Testis (tissue), 2 donors: ENCODE measurements around the gene WEE1.

ENCODE experiments used
- POLR2A ChIP-seq: fragments of 450-650 bp; IDR thresholded peaks from one replicate; pipeline ENCODE4 v1.6.1; 2017; ENCODE audit warnings: antibody characterized with exemption, mild to moderate bottlenecking, moderate library complexity
- TF ChIP-seq, protein P1 (sequence below), 3 experiments: fragments of 450-650 bp in 2 of 3; fragments of 200-600 bp in 1 of 3; sonication (generic) in 1 of 3; IDR thresholded peaks; one replicate each; pipeline ENCODE4 v1.5.1; 2016 to 2019; ENCODE audit warnings: antibody characterized with exemption in 3 of 3, mild to moderate bottlenecking in 2 of 3, moderate library complexity in 1 of 3

DNA sequence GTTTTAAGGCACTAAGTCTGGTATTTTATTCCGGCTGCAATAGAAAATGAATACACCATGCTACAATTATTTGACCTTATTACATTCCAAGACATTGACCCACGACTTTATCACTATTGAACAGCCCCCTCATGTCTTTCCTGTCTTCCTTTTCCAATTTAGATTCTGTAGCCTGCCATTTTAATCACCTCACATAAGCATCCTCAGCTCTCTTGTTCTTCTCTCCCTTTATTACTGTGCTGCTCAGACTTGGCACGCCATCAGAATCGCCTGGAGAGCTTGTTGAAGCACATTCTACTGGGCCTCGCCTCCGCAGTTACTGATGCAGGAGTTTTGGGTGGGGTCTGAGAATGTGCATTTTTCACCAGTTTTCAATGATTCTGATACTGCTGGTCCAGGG lies 51.7 kb downstream of the WEE1 start:
- TF ChIP-seq, protein P1, sequence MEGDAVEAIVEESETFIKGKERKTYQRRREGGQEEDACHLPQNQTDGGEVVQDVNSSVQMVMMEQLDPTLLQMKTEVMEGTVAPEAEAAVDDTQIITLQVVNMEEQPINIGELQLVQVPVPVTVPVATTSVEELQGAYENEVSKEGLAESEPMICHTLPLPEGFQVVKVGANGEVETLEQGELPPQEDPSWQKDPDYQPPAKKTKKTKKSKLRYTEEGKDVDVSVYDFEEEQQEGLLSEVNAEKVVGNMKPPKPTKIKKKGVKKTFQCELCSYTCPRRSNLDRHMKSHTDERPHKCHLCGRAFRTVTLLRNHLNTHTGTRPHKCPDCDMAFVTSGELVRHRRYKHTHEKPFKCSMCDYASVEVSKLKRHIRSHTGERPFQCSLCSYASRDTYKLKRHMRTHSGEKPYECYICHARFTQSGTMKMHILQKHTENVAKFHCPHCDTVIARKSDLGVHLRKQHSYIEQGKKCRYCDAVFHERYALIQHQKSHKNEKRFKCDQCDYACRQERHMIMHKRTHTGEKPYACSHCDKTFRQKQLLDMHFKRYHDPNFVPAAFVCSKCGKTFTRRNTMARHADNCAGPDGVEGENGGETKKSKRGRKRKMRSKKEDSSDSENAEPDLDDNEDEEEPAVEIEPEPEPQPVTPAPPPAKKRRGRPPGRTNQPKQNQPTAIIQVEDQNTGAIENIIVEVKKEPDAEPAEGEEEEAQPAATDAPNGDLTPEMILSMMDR (IDR thresholded peaks at IDR 0.05), result no peak
- no peak for TF ChIP-seq POLR2A
